Measurements from ENCODE around the gene BABAM2.

DNA sequence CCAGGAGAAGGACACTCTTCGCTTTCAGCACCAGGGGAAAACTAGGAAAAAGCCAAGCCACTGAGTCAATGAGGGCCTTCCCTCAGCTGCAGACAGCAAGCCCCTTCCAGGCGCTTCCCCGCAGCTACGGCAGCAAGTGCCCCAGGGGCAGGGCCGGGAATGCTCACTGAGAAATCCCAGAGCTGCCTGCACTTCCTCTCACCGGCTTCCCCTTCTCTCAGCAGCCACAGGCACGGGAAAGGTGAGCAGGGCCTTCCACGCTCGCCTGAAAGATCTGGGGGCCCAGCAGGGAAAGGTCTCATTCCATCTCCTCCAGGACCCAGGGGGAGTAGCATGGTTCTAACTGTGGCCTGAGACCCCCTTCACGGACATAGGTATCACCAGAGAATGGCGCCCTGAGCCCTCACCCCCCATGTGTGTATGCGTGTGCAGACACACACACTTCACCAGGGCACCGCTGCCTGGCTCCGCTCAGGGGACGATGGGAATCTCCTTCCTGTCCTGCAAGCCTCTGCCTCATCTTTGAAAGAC lies 472.5 kb downstream of the BABAM2 start:
- TF ChIP-seq, protein P1, sequence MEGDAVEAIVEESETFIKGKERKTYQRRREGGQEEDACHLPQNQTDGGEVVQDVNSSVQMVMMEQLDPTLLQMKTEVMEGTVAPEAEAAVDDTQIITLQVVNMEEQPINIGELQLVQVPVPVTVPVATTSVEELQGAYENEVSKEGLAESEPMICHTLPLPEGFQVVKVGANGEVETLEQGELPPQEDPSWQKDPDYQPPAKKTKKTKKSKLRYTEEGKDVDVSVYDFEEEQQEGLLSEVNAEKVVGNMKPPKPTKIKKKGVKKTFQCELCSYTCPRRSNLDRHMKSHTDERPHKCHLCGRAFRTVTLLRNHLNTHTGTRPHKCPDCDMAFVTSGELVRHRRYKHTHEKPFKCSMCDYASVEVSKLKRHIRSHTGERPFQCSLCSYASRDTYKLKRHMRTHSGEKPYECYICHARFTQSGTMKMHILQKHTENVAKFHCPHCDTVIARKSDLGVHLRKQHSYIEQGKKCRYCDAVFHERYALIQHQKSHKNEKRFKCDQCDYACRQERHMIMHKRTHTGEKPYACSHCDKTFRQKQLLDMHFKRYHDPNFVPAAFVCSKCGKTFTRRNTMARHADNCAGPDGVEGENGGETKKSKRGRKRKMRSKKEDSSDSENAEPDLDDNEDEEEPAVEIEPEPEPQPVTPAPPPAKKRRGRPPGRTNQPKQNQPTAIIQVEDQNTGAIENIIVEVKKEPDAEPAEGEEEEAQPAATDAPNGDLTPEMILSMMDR (IDR thresholded peaks at IDR 0.05), result no peak
- TF ChIP-seq POLR2A (IDR thresholded peaks at IDR 0.05), result no peak
